GM19372 (cell line): ENCODE data around the gene TMEM119.
"Not testable (repeated sequence)": the region's sequence is repeated elsewhere in the genome, so short reads cannot be mapped to it uniquely, and the experiment has no call there.

Experiments
- ATAC-seq: cut with Tn5 transposase; IDR thresholded peaks from one replicate; pipeline ENCODE4 v1.9.1; 2021; ENCODE audit warnings: mild to moderate bottlenecking, low read depth, moderate library complexity; ENCODE audit not compliant: unreplicated experiment

Gene TMEM119

DNA sequence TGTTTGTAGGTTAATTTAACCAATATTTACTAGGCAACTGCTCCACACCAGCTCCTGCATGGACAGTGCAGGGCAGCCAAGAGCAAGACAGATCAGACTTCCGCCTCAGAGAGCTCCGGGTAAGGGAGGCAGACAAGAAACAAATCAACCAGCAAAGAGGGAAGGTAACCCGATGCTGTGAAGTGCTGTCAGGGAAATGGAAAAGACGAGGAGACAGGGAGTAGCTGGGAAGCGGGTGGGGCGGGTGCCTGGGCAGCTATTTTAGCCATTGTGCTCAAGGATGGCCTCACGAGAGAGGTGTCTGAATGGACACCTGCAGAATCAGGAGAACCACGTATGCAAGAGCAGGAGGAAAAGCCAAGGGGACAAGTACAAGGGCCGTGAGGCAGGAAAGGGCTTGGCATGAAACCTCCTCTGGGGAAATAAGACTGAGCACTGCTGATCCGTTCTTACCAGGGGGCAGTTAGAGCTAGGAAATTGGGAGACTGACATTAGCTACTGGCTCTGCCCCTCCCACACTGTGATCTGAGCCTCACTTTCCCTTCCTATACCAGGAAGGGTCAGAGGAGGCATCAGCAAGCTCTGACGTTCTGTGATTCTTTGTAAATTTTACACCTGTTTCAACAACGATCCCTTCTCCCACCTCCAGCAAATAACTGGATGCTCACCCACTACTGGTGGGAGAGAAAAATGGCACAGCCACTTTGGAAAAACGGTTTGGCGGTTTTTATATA is 6.5 kb upstream of the TMEM119 start:
- no peak for ATAC-seq

DNA sequence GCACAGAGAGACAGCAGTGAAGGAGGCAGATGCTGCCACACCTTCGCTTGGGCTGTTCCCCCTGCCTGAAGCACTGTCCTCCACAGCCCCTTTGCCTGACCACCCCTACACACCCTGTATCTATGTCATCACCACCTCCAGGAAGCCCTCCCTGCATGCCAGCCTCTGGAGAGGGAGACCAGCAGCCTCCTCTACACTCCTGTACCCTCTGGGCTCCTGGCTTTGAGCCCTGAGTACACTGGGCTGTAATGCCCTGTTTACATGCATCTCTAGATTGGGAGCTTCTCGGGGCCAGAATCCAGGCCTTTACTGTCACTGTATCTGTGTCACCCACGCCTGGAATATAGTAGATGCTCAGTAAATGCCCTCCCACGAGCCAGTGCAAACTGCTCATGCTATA is 5.9 kb upstream of the TMEM119 start:
- no peak for ATAC-seq

DNA sequence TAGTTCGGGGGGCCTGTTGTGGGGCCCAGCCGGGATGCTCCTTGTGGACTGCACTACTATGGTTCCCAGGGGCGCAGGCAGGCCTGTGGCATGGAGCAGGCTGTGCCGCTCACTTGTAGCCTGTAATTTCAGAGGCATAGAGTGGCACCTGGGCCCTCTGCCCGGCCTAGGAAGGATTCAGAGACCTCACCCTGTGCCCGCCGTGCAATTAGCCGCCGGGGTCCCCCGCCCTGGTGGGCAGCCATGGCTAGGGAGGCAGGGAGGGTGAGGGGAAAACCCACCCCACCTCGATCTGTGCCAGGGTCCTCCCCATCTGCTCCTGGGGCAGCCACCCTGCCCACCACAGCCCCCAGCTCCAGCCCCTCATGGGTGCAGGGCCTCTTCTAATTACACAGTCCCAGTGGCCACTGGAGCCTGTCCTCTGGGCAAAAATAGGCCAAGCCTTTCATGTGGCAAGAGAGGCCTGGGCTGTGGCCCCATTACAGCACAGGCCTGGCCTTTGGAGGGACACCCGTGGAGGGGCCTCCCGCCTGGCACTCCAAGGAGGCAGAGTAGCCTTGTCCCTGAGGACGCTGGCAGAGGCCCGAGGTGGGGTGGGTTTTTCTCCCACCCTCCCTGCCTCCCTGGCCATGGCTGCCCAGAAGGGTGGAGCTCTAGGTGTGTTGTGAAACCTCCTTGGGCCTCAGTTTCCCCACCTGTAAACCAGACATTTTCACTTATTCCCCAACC is 5.3 kb upstream of the TMEM119 start:
- ATAC-seq, result no peak

GRCh38 chr12:108602209-108602705 is 4.4 kb upstream of the TMEM119 start:
- ATAC-seq, result no peak

- no peak for ATAC-seq
Measured at GRCh38 chr12:108600702-108601007, 2.8 kb upstream of the TMEM119 start.

DNA sequence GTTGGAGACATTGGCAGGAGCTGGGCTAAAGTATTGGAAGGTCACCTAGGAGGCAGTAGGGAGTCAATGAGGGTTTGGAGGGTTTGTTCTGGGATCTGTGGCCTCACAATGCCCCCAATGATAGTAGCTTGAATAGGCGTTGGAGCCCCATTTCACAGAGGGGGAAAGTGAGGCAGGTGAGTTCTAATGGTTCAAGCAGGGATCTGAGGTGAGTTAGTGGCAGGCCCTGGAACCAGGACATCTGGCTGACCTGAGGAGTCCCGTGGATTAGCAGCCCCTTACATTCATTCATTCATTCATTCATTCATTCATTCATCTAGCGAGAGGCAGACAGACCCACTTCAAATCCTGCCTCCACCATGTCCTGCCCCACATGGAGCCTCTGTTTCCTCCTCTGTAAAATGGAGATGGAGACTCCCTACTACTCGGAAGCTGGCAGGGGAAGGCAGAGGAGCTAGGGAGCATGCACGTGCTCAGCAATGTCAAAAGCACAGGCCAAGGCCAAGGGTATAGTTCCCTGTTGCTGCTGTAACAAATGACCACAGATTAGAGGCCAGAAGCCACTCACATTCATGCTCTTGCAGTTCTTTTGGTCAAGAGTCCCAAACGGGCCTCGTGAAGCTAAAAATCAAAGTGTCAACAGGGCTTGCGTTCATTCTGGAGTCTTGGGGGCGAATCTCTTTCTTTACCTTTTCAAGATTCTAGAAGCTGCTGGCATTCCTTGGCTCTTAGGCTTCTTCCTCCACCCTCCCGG is 2.2 kb upstream of the TMEM119 start:
- ATAC-seq, result no peak

DNA sequence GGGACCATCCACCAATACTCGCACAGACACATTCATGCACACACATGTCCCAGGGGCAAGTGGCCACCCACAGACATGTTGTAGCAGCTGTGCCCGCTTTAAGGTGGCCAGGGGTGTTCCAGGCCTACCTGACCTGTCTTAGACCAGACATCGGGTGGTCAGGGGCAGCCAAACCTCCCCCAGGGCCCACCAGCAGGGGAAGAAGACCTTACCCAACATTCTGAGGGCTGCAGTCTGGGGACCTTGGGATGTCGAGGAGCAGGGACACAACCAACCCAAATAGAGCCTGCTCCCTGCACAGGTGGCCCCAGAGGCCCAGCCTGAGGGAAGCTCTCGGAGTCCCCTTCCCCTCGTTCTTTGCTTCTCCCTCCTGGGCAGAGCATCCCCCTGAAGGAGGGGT is 1.7 kb upstream of the TMEM119 start:
- no peak for ATAC-seq

DNA sequence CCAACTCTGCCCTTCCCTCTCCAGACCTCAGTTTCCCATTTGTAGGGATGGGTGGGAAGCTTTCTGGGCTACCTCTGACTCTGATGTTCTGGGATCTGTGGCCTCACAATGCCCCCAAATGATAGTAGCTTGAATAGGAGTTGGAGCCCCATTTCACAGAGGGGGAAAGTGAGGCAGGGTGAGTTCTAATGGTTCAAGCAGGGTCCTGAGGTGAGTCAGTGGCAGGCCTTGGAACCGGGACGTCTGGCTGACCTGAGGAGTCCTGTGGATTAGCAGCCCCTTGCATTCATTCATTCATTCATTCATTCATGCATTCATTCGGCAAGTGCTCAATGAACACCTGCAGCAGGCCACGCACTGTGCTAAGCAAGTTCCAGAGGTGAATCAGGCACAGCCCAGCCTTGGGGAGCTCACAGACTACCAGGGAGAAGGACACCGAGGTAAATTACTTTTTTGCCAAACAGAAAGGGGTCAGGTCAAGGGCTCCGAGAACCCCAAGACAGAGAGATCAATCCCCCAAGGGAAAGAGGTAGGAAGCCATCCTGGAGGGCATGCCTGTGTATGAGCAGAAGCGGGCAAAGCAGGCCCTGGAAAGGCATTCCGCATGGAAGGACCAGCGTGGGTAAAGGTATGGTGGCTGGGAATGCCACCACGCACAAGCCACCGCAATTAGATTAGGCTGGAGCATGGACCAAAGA is 818 bp upstream of the TMEM119 start:
- no peak for ATAC-seq

DNA sequence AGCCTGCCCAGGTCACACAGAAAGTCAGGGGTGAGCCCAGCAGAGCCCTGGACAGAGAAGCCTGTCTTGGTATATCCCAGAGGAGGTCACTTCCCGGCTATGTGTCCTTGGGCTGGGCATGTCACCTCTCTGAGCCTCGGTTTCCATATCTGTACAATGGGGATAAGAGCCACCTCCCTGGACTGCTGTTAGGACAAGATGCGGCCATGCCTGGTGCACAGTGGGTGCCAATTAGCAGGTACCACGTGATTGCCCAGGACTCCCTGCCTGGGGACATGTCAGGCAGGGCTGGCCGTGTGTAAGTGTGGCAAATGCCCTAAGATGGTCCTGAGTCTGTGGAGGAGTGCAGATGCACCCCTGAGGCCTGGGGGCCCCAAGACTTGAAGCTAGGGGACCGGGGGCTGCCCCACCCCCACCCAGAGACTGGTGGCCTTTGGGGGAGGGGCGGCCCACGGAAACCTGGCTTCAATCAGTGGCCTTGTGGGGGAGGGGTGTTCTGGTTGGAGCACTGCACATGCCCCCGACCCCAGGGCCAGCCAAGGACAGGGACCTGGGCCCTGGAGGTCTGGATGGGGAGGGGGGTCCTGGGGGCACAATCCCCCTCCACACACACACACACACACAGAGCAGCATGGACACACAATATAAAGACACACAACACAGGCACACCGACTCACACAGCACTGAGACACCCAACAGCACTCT is 878 bp downstream of the TMEM119 start:
- no peak for ATAC-seq

- ATAC-seq, result no peak
Measured at GRCh38 chr12:108595711-108596647, 1.9 kb downstream of the TMEM119 start.

DNA sequence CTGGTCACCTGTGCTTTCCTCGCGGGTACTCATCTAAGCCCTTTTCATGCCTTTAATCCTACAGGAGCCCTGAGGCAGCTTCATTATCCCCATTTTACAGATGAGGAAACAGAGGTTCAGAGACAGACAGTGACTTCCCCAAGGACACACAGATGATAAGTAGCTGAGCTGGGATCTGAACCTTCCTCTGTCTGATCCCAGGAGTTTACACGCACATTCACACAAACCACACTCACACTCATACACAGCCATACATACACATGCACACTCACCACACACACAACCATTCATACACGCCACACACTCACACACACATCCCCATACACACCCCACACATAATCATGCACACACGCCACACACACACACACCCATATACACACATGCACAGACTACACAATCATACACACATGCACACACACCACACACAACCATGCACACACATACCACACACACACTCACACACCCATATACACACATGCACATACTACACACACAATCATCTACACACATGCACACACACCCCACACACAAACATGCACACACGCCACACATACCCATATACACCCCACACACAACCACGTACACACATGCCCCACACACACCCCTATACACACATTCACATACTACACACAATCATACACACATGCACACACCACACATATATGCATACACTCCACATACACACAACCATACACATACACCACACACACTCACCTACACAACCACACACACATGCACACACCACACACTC is 2.7 kb downstream of the TMEM119 start:
- no peak for ATAC-seq

- ATAC-seq, result no peak
Measured at GRCh38 chr12:108594323-108594903, 3.5 kb downstream of the TMEM119 start.

DNA sequence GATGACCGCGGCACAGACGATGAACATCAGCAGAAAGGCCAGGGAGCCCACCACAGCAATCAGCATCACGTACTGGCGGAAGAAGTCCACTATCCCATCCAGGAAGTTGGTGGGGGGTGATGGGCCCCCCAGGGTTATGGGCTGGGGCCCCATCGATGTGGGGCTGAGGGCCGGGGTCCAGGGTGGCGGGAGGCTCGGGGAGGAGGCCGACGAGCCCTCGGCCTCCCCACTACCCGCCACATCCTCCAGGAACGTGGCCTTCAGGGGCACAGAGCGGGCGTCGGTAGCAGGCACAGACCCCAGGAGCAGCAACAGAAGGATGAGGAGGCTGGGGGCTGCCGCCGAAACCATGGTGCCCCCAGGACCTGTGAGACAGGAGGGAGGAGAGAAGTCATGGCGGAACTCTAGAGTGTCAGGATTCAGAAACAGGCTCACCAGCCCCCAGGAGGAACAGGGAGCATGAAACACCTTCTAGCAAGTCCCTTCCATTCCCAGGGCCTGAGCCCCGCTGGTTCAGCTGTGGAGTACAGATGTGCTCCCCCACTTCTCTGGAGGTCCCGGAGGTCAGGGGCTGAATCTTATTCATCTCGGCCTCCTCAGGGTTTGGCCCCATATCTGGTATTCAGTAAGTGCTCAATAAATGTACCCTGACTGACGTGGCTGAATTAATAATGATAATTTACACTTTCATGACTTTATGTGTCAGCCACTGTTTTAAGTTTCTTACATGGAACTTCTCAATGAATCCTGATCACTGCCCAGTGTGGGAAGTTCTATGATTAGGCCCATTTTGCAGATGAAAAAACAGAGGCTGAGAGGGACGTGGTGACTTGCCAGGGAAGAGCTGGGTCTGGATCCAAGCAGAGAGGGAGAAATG is 5.6 kb downstream of the TMEM119 start:
- no peak for ATAC-seq

DNA sequence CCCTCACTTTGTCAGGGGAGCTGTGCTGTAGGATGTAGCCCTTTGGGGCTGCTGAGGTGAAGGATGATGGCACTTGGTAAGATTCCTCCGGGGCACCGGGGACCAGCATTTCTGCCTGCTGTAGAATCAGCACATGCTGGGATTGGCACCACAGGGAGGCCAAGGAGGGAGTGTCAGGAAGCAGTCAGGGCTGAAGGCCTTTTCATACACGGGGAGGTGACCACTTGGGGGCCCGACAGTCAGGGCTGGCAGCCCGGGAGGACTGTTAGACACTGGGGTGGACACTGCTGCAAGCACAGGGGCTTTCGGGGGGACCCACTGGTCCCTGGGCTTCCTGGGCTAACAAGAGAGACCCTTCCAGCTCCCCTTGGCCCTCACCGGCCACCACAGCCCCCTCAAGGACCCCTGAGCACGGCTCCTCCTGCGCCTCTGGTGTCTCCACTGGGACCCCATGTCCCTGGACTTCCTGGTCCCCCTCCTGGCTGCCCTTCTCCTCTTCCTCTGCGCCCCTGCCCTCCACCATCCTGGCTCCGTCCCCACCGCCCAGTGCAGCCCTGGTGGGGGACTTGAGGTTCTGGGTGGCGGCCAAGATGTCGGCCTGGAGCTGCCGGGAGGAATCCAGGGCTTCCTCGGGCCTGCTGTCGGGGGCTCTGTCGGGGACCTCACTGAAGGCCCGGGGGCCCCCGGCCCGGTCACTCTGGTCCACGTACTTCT is 6.5 kb downstream of the TMEM119 start:
- ATAC-seq, result no peak

GRCh38 chr12:108590463-108590862 is 7.4 kb downstream of the TMEM119 start:
- ATAC-seq, result not testable (repeated sequence)

DNA sequence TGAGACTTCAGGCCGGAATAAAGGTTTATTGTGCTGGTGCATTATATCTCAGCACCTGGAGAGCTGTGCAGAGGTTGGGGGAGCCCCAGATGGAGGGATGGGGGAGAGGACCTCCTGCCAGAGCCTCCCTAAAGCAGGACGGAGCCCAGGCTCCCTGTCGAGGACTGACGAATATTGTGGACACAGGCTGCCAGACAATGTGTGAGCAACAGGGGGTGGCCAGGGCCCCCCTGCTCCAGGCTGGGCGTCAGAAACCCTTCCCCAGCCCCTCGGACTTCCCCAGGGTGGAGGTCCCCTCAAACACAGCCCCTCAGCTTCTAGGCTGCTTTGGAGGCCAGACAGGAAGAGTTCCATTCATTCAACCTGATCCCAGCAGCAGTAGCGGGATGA is 8.0 kb downstream of the TMEM119 start:
- no peak for ATAC-seq
